DMS153 treated with DMSO at 0.1 percent for 48 hours (cell line): ENCODE data around the gene SLC16A13.
"Not testable (repeated sequence)": the region's sequence is repeated elsewhere in the genome, so short reads cannot be mapped to it uniquely, and the experiment has no call there.

Experiments used
- DNase-seq: peaks from one replicate; lab custom pipeline; 2025; ENCODE audit not compliant: unreplicated experiment; lab: John Stamatoyannopoulos, UW

Gene SLC16A13

GRCh38 chr17:7026471-7027115 lies 9.2 kb upstream of the SLC16A13 start:
- no peak for DNase-seq

- DNase-seq, result no peak
Observed at GRCh38 chr17:7027335-7027734, 8.5 kb upstream of the SLC16A13 start.

GRCh38 chr17:7029096-7029495 lies 6.7 kb upstream of the SLC16A13 start:
- DNase-seq, result no peak

- no peak for DNase-seq
Observed at GRCh38 chr17:7029659-7030058, 6.2 kb upstream of the SLC16A13 start.

DNA sequence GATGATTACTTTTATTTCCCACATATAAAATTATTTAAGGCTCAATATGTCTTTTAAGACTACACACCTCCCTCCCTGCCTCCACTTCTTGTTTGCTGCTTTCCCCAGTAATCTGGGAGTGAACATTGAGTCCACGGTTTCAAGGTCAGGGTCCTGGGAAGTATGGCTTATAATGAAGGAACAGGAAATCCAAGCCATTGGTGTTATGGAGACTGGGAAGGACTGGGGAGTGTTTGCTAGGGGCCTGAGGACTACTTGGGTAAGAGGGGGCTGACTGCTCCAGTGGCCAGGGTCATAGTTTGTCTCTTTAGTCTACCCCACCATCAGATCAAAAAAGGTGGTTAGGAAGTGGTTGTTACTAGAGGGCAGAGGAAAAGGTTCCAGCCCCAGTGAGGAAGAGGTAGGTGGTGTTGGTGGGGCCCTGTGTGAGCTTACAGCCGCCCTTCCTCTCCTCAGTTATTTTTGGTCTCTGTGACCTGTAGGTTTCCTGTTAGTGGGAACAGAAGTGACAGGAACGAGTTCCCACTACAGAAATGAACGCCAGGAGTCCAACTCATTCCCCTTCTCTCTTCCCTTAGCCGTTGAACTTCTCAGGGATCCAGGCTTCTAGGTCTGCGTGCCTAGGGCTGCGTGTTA lies 742 bp upstream of the SLC16A13 start:
- DNase-seq, result no peak

- DNase-seq, result no peak
Observed at GRCh38 chr17:7038025-7038862, 2.4 kb downstream of the SLC16A13 start.

- DNase-seq, result no peak
Observed at GRCh38 chr17:7039832-7040231, 4.0 kb downstream of the SLC16A13 start.

DNA sequence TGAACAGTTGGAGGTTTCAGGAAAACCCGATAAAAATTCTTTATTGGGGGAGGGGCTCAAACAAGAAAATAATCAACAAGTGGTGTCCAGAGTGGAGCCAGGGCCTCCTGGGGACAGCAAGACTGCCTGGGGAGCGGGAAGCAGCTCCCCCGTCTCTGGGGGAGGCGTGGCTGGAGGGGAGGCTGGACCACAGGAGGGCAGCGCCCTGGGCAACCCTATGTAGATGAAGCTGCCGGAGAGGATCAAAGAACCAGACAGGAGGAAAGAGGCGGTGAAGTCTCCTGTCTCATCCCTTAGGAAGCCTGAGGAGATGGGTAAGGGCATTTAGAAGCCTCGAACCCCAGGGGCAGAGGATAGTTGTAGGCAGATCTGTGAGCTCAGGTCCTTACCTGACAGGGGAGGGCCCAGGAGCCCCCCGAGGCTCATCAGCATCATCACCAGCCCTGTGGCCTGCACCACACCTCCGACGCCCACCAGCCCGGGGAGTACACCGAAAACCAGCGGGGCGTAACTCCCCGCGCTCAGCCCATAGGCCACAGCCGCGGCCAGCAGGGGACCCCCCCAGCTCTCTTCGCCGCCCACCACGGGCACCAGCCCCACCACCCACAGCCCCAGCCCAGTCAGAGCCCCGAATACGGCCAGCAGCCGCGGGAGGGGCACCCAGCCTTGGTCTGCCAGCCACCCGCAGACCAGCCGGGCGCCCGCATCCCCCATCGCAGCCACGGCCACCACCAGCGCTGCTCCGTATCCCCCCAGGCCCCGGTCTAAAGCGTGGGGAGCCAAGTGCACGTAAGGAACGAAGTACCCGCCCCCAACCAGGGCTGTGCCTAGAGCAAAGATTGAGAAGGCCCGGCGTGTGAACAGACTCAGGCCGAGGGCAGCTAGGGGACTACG lies 6.0 kb downstream of the SLC16A13 start:
- no peak for DNase-seq

DNA sequence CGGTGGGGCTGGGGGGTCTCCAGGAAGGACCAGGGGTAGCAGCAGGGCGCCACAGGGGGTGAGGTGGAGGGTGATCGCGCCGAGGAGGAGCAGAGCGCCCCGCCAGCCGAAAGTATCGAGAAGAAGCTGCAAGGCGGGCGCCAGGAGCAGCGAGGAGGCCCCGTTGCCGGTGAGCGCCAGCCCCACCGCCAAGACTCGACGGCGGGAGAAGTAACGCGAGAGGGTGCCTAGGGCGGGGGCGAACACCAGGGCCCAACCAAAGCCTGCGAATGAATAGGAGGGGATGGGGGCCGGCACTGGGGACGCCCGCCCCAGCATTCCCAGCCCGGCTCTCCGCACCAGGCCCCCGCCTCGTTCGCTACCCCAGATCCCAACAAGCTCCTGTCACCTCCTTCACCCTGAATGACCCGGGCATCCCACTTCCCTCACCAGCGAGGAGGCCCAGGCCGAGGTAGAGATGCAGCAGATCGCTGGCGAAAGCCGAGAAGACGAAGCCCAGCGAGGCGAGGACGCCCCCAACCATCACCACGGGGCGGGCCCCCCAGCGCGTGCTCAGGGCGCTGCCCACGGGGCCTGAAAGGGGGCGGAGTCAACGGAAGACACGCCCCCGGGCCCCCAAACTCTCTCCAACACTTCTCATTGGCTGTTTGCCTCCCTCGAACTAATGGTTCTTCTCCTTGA lies 6.8 kb downstream of the SLC16A13 start:
- DNase-seq, result no peak

DNA sequence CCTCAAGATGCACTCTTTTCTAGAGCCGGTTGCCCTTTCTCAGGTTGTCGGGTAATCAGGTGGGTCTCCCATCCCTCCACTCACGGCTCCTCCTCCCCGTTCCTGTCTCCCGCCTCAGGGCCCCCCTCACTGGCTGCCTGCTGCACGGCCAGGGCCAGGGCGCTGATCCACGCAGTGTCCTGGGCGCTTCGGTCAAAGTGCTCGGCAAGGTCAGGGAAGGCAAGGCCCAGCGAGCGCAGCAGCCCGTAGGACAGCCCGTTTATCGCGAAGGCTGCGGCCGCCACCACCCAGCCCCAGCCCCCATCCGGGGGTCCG lies 7.3 kb downstream of the SLC16A13 start:
- no peak for DNase-seq

DNA sequence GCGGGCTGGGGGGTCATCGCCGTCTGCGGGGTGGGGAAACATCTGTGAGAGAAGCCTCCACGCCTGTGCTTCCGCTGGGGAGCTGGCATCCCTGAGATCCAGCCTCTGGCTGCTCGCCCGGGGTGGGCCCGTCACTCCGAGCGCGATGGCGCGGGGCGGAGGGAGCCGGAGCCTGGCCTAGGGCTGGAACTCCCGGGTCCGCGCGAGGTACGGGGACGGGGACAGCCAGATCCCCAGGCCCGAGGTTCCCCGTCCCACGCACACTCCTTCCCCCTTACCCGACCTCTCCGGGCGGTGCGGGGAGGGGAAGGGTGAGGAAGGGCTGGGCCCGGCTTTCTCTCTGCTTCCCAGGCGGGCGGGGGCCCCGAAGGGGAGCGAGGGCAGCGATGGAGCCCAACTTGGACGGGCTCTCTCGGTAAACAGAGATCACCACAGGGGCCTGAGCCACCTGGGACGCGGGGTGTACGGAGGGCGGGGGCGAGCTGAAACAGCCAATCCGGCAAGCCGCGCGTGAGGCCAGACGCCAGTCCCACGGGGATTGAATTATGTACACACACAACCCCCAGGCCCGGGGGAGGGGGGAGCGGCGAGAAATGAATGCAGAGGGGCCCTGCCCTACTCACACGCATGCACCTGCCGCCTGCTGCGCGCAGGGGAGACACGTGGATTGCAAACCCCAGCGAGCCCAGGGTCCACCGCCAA lies 7.8 kb downstream of the SLC16A13 start, which contains the start of gene SLC16A11:
Gene SLC16A11 (minus strand): TSS at position 596 of the 702 bp plus-strand sequence. CDS start 579 bp downstream, at position 17.
- DNase-seq, result peak; percentile 46

- peak; percentile 34 for DNase-seq
Observed at GRCh38 chr17:7045492-7046126, 9.8 kb downstream of the SLC16A13 start.

DNA sequence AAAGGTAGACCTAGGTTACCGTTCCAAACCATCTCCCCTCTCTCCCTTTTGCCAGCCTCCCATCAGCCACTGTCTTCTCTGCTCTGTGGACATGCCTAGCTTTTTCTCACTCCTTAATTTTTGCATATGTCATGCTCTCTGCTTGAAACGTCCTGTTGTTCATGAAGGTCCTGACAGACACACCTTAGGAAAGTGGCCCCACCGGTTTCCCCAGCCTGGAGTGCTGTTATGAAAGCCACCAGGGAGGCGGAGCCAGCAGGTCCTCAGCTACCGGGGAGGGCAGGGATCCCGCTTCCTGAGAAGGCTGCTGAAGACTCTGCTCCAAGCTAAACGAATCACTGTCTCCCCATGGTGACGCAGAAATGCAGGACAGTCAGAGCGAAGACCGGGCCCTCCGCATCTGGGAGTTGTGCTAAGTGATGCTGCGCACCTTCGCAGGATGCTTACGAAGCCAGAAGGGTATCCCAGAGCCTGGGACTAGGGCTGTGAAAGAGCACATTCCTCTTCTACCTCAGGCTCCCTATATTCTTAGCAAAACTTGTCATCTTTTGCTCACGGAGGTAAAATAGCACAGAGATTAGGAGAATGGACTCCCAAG lies 10.4 kb downstream of the SLC16A13 start:
- DNase-seq, result peak; percentile 34

DNA sequence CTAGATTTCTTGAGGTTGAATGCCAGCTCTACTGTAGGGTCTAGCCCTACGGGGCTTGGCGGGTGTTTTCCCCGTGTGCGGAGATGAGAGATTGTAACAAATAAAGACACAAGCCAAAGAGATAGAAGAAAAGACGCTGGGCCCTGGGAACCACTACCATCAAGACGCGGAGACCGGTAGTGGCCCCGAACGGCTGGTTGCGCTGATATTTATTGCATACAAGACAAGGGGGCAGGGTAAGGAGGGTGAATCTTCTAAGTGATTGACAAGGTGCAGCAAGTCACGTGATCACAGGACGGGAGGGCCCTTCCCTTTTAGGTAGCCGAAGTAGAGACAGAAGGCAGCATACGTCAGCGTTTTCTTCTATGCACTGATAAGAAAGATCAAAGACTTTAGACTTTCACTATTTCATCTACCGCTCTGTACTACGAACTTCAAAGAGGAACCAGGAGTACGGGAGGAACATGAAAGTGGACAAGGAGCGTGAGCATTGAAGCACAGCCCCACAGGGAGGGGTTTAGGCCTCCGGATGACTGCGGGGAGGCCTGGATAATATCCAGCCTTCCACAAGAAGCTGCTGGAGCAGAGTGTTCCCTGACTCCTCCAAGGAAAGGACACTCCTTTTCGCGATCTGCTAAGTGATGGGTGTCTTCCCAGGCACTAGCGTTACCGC lies 11.0 kb downstream of the SLC16A13 start:
- DNase-seq, result not testable (repeated sequence)

- no peak for DNase-seq
Observed at GRCh38 chr17:7047566-7047965, 11.8 kb downstream of the SLC16A13 start.

DNA sequence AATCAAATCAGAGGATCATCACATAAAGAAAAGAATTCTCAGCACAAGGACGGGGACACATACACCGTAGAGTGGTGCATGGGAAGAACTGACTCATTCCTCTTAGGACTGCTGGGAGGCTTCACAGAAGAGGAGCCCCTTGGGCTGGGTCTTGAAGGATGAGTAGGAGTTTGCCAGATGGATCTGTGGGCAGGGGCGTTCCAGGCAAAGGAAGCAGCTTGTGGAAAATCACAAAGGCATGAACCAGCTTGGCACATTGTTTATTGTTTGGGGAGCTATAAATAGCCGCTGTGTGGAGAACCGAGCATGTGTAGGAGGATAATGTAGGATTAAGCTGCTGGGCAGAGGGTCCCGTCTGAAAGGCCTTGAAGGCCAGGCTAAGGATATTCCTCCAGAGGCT lies 13.2 kb downstream of the SLC16A13 start:
- no peak for DNase-seq

DNA sequence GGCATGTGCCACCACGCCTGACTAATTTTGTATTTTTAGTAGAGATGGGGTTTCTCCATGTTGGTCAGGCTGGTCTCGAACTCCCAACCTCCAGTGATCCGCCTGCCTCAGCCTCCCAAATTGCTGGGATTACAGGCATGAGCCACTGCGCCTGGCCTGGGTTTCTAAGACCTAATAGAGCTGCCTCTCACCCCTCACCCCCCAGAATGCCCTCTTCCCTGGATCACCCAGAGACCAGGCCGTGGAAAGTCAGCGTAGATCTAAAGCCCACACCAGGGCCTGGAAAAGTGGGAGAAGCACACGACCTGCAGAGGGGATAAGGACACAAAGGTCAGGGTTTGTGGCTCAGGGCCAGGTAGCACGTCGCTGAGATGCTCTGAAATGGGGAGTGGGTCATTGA lies 14.8 kb downstream of the SLC16A13 start:
- not testable (repeated sequence) for DNase-seq

DNA sequence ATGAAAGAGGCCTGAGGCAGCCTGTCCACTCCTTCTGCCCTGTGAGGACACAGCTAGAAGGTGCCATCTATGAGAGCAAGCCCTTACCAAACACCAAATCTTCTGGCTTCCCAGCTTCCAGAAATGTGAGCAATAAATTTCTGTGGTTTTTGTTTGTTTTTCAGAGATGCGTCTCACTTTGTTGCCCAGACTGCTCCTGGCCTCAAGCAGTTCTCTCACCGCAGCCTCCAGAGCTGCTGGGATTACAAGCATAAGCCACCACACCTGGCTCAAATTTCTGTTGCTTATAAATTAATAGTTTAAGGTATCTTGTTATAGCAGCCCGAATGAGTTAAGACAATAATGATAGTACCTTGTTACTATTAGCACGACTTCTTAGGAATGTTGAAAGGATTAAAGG lies 20.6 kb downstream of the SLC16A13 start:
- DNase-seq, result no peak
